Panc1 (cell line): ENCODE data around the gene TSNAXIP1. TPM values are rescaled to one million over a fixed set of nuclear protein-coding genes. Genes with fewer than 3 reads are reported as not detected.

Experiments used
- ATAC-seq: fragments of 200-7000 bp; cut with Tn5 transposase; 2 replicates; pipeline ENCODE4 v1.9.1; 2020; ENCODE audit warnings: mild to moderate bottlenecking, moderate library complexity
- BruUV-seq: library from RNA; stranded (reverse); fragments of 400-500 nt; replicated peaks from 2 replicates; lab custom pipeline; 2021; lab: Mats Ljungman, UMichigan
- CTCF ChIA-PET: fragments of 300-600 bp; sonication (Branson Sonifier 250); formaldehyde crosslinking; loops from one replicate; lab custom pipeline; 2022; ENCODE audit warnings: antibody characterized with exemption; lab: Charles Lee
- POLR2A ChIA-PET: fragments of 300-600 bp; sonication (Branson Sonifier 250); formaldehyde crosslinking; loops from one replicate; lab custom pipeline; 2022; ENCODE audit warnings: antibody characterized with exemption; lab: Charles Lee
- DNase-seq: peaks from one replicate; pipeline ENCODE4 v3.0.0-alpha.2; 2010; ENCODE audit warnings: low read depth, low spot score
- H3K27ac ChIP-seq: 2 replicates; pipeline ENCODE4 v1.5.1; 2011; ENCODE audit warnings: mild to moderate bottlenecking, low read length, inconsistent platforms
- H3K27me3 ChIP-seq: fragments of 200-500 bp; sonication (Bioruptor generic); 2 replicates; pipeline ENCODE4 v1.6.0; 2014; ENCODE audit warnings: low read length, inconsistent platforms; ENCODE audit not compliant: control insufficient read depth, insufficient read depth
- H3K36me3 ChIP-seq: fragments of 200-500 bp; sonication (Bioruptor generic); 2 replicates; pipeline ENCODE4 v1.5.1; 2014; ENCODE audit warnings: inconsistent platforms, mild to moderate bottlenecking, low read length, moderate library complexity; ENCODE audit not compliant: control insufficient read depth, insufficient read depth
- H3K4me1 ChIP-seq: 2 replicates; pipeline ENCODE4 v1.5.1; 2011; ENCODE audit warnings: inconsistent platforms, mild to moderate bottlenecking, low read length, moderate library complexity; ENCODE audit not compliant: control insufficient read depth, insufficient read depth
- H3K4me3 ChIP-seq, 2 experiments: 2 replicates each; pipeline ENCODE4 v1.5.1; 2011 to 2012; ENCODE audit warnings: low read depth in 2 of 2, low read length in 2 of 2, mild to moderate bottlenecking in 2 of 2, inconsistent platforms in 1 of 2, moderate library complexity in 1 of 2
- H3K9me3 ChIP-seq: fragments of 200-500 bp; sonication (Bioruptor generic); 2 replicates; pipeline ENCODE4 v1.5.1; 2014; ENCODE audit warnings: low read depth, mild to moderate bottlenecking, inconsistent platforms, low read length, moderate library complexity; ENCODE audit not compliant: control insufficient read depth, insufficient read depth
- POLR2AphosphoS5 ChIP-seq: IDR thresholded peaks from 2 replicates; pipeline ENCODE4 v1.6.1; 2012; ENCODE audit warnings: mild to moderate bottlenecking, low read depth, low read length, moderate library complexity
- SIN3A ChIP-seq: IDR thresholded peaks from 2 replicates; pipeline ENCODE4 v1.6.1; 2012; ENCODE audit warnings: low read depth, mild to moderate bottlenecking, low read length, moderate library complexity, borderline replicate concordance; ENCODE audit not compliant: insufficient read depth
- TCF7L2 ChIP-seq: IDR thresholded peaks from 2 replicates; pipeline ENCODE4 v1.6.1; 2011; ENCODE audit warnings: mild to moderate bottlenecking, low read depth, low read length, inconsistent platforms
- in situ Hi-C: cut with HindIII; loops from 2 replicates; pipeline ENCODE4 v1.10.0; 2016; ENCODE audit warnings: low sequenced_read_pairs, low pct_unique_long_range_greater_than_20kb
- intact Hi-C: fragments of 100-400 bp; cut with micrococcal nuclease; formaldehyde crosslinking; loops from one replicate; pipeline ENCODE4 v1.10.0; 2022; ENCODE audit not compliant: unreplicated experiment
- total RNA-seq: library from RNA; stranded (reverse); gene quantifications from one replicate; pipeline ENCODE4 v1.2.1, GENCODE V29; 2021; ENCODE audit not compliant: unreplicated experiment
- TF ChIP-seq, protein P1 (sequence below): fragments of 450-650 bp; IDR thresholded peaks from 2 replicates; pipeline ENCODE4 v1.5.1; 2017; ENCODE audit warnings: mild to moderate bottlenecking
- TF ChIP-seq, protein P2 (sequence below), 2 experiments: IDR thresholded peaks; 2 replicates each; pipeline ENCODE4 v1.6.1; 2011 to 2012; ENCODE audit warnings: low read depth in 2 of 2, control low read depth in 1 of 2, low read length in 1 of 2, mild to moderate bottlenecking in 1 of 2, moderate library complexity in 1 of 2; ENCODE audit not compliant: insufficient read depth in 1 of 2

TSNAXIP1 gene
- total RNA-seq, 1 experiment from 2014 or later = 1.6 TPM

DNA sequence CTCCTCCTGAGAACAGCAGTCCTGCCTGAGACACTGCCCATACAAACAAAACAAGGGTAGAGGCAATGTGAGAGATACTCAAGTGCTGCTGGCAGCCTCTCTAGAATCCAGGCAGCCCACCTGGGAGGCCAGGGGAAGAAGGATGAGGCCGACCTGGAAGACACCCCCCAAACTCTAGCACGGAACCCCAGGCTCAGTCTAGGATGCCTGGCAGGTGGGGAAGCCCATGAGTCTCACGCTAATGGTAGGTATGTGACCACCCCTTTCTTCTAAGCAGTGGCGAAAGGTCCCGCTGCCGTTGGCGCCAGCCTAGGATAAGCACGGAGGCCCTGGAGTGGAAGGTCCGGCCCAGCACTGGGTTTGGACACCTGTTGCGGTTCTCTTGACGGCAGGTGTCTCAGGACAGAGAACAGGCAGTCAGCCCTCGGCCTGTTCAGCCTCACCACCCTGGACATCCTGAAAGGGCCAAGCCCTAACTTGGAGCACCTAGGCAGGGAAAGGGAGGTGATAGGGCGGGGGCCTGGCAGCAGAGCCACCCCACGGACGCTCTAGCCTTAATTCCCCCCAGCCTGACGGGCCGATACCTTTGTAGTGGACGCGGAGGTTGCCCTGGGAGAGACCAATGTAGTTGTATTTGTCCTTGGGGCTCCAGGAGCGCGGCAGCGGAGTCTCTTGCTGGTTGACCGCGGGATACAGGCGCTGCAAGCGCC, 816 bp upstream of the TSNAXIP1 start:
- no peaks in the 10 kb centered on the region for H3K27me3 ChIP-seq
- H3K36me3 ChIP-seq = no peaks in the 10 kb centered on the region; the same call in 1 of the 2 replicates
- POLR2A ChIA-PET = interaction anchor here (0.6 to 0.7 kb wide), 4 partner anchors 39 to 246 kb away, joined by 3 to 13 read pairs (median 3); no protein-coding TSS in a partner anchor
- in situ Hi-C loops = no loop called here
- TF ChIP-seq, protein P1, sequence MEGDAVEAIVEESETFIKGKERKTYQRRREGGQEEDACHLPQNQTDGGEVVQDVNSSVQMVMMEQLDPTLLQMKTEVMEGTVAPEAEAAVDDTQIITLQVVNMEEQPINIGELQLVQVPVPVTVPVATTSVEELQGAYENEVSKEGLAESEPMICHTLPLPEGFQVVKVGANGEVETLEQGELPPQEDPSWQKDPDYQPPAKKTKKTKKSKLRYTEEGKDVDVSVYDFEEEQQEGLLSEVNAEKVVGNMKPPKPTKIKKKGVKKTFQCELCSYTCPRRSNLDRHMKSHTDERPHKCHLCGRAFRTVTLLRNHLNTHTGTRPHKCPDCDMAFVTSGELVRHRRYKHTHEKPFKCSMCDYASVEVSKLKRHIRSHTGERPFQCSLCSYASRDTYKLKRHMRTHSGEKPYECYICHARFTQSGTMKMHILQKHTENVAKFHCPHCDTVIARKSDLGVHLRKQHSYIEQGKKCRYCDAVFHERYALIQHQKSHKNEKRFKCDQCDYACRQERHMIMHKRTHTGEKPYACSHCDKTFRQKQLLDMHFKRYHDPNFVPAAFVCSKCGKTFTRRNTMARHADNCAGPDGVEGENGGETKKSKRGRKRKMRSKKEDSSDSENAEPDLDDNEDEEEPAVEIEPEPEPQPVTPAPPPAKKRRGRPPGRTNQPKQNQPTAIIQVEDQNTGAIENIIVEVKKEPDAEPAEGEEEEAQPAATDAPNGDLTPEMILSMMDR = no peak
- peak; percentile 70; the same call in 1 of the 2 replicates for TF ChIP-seq SIN3A
- H3K27ac ChIP-seq = peak overlapping the region; percentile 85
- peak overlapping the region; percentile 92 to 96 for H3K4me3 ChIP-seq
- peak; percentile 6 for ATAC-seq
- no peaks in the 10 kb centered on the region for H3K9me3 ChIP-seq
- DNase-seq = no peak
- intact Hi-C loops = loop anchor here (10.0 kb wide), 1 partner anchor 131 kb away; no protein-coding TSS in a partner anchor
- CTCF ChIA-PET = interaction anchor here (0.6 to 1.9 kb wide), 4 partner anchors 10 to 278 kb away, joined by 3 to 9 read pairs (median 3); no protein-coding TSS in a partner anchor
- peaks cover 9% of the 10 kb centered on the region for H3K4me1 ChIP-seq
- BruUV-seq = no TSS peak

DNA sequence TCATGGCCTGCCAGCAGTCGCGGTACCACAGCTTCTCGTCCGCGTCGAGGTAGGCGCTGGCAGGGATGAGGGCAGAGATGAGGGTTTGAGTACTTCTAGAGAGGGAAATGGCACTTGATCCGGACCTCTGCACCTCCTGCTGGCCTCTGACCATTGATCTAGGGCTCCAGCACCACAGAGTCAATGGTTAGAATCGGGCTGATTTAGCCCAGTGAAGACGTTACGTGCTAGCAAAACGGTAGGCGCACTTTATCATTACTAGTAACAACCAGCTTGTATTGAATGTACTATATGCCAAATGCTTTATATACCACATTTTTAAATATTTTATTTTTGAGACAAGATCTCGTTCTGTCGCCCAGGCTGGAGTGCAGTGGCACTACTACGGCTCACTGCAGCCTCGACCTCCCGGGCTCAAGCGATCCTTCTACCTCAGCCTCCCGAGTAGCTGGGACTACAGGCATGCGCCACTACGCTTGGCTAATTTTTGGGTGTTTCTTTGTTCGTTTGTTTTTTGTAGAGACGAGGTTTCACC, 526 bp downstream of the TSNAXIP1 start:
- Histone ChIP-seq H3K4me1 (peaks cover 9% of the 10 kb centered on the region), H3K27ac (peak overlapping the region; percentile 75), H3K9me3 (no peaks in the 10 kb centered on the region), H3K36me3 (no peaks in the 10 kb centered on the region; the same call in 1 of the 2 replicates), H3K27me3 (no peaks in the 10 kb centered on the region), H3K4me3 (peak overlapping the region; percentile 92 to 96)
- TF ChIP-seq, protein P1 = no peak; the same call in 1 of the 2 replicates
- TF ChIP-seq TCF7L2 (no peak), POLR2AphosphoS5 (no peak)
- TF ChIP-seq, protein P2, sequence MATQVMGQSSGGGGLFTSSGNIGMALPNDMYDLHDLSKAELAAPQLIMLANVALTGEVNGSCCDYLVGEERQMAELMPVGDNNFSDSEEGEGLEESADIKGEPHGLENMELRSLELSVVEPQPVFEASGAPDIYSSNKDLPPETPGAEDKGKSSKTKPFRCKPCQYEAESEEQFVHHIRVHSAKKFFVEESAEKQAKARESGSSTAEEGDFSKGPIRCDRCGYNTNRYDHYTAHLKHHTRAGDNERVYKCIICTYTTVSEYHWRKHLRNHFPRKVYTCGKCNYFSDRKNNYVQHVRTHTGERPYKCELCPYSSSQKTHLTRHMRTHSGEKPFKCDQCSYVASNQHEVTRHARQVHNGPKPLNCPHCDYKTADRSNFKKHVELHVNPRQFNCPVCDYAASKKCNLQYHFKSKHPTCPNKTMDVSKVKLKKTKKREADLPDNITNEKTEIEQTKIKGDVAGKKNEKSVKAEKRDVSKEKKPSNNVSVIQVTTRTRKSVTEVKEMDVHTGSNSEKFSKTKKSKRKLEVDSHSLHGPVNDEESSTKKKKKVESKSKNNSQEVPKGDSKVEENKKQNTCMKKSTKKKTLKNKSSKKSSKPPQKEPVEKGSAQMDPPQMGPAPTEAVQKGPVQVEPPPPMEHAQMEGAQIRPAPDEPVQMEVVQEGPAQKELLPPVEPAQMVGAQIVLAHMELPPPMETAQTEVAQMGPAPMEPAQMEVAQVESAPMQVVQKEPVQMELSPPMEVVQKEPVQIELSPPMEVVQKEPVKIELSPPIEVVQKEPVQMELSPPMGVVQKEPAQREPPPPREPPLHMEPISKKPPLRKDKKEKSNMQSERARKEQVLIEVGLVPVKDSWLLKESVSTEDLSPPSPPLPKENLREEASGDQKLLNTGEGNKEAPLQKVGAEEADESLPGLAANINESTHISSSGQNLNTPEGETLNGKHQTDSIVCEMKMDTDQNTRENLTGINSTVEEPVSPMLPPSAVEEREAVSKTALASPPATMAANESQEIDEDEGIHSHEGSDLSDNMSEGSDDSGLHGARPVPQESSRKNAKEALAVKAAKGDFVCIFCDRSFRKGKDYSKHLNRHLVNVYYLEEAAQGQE (IDR thresholded peaks at IDR 0.05; ENCODE audit: insufficient read depth in 1 of 2, low read depth in 2 of 2, low read length in 1 of 2) = no peak
- in situ Hi-C loops (no loop called here), intact Hi-C loops (loop anchor here (10.0 kb wide), 1 partner anchor 132 kb away; no protein-coding TSS in a partner anchor)
- POLR2A ChIA-PET = interaction anchor here (0.5 to 0.6 kb wide), 4 partner anchors 15 to 114 kb away, joined by 3 to 7 read pairs (median 5); no protein-coding TSS in a partner anchor
- BruUV-seq = no TSS peak
- CTCF ChIA-PET = interaction anchor here (1.3 to 1.9 kb wide), 2 partner anchors 9 to 134 kb away, joined by 4 to 9 read pairs; no protein-coding TSS in a partner anchor
- ATAC-seq (peak; percentile 49), DNase-seq (no peak)
